ENCODE data around the gene KIF26B. TPM values are rescaled to one million over a fixed set of nuclear protein-coding genes. Genes with fewer than 3 reads are reported as not detected.

The KIF26B gene
- total and polyA plus RNA-seq, 2 experiments from 2014 or later, result 0.03 to 0.76 TPM

- Mint-ChIP-seq H3K4me3 (no peak overlapping the region), H3K4me1 (no peaks in the 10 kb centered on the region), H3K9me3 (no peaks in the 10 kb centered on the region), H3K27me3 (ENCODE audit: insufficient read depth, low read depth, poor library complexity) (peaks cover 6% of the 10 kb centered on the region), H3K27ac (no peak overlapping the region), H3K36me3 (ENCODE audit: low read depth) (no peaks in the 10 kb centered on the region; the same call in 2 of the 3 replicates)
- ATAC-seq (no peak), DNase-seq (ENCODE audit: low spot score) (no peak)
- Histone ChIP-seq H3K27me3 (ENCODE audit: insufficient read depth) (no peaks in the 10 kb centered on the region), H3K36me3 (ENCODE audit: insufficient read depth) (no peaks in the 10 kb centered on the region), H3F3A (replicated peaks; ENCODE audit: low read depth) (no peaks in the 10 kb centered on the region), H4K20me1 (replicated peaks; ENCODE audit: insufficient read depth) (no peaks in the 10 kb centered on the region), H3K27ac (ENCODE audit: low read depth) (no peak overlapping the region), H3K9me2 (ENCODE audit: insufficient read depth) (no peaks in the 10 kb centered on the region), H3K4me2 (no peak overlapping the region), H2AFZ (no peak overlapping the region), H3K79me2 (replicated peaks; ENCODE audit: insufficient read depth) (no peaks in the 10 kb centered on the region), H3K4me3 (no peak overlapping the region), H3K4me1 (ENCODE audit: insufficient read depth) (no peaks in the 10 kb centered on the region)
- TF ChIP-seq ZNF331 (CRISPR knock-in tag; IDR thresholded peaks at IDR 0.05; ENCODE audit: low read depth) (no peak), ZNF462 (CRISPR knock-in tag; IDR thresholded peaks at IDR 0.05) (no peak), CREB1 (CRISPR knock-in tag; IDR thresholded peaks at IDR 0.05; ENCODE audit: low read depth) (no peak), CTCF (conservative IDR thresholded peaks at IDR 0.05; ENCODE audit: low read depth in 2 of 2) (no peak), NANOG (IDR thresholded peaks at IDR 0.05; ENCODE audit: borderline replicate concordance) (no peak), JUNB (IDR thresholded peaks at IDR 0.05; ENCODE audit: unreplicated experiment) (no peak), EZH2 (IDR thresholded peaks at IDR 0.05; ENCODE audit: low read depth, unreplicated experiment) (no peak), POLR2AphosphoS5 (IDR thresholded peaks at IDR 0.05; ENCODE audit: low read depth) (no peak), STAT1 (IDR thresholded peaks at IDR 0.05; ENCODE audit: unreplicated experiment) (no peak), ETS1 (IDR thresholded peaks at IDR 0.05) (no peak), ZNF114 (CRISPR knock-in tag; IDR thresholded peaks at IDR 0.05) (no peak)
Measured at GRCh38 chr1:245566134-245566533, 411.3 kb downstream of the KIF26B start.
